H54 (cell line): ENCODE results near the gene LYPLAL1.
"Not testable (repeated sequence)": the region's sequence is repeated elsewhere in the genome, so short reads cannot be mapped to it uniquely, and the experiment has no call there.

Experiments used
- DNase-seq: peaks from one replicate; pipeline ENCODE4 v3.0.0; 2011; ENCODE audit warnings: low spot score, mixed read lengths; ENCODE audit not compliant: insufficient read length
- FAIRE-seq: peaks from 3 replicates; lab custom pipeline; 2011; peaks lifted over from hg19 to GRCh38; lab: Jason Lieb, UNC
- POLR2A ChIP-seq: IDR thresholded peaks from 2 replicates; pipeline ENCODE4 v1.6.1; 2011; ENCODE audit warnings: low read depth, mild to moderate bottlenecking, low read length

LYPLAL1 gene

GRCh38 chr1:219215477-219215876 lies 41.8 kb downstream of the LYPLAL1 start:
- FAIRE-seq (no peak), DNase-seq (no peak)
- no peak for TF ChIP-seq POLR2A

DNA sequence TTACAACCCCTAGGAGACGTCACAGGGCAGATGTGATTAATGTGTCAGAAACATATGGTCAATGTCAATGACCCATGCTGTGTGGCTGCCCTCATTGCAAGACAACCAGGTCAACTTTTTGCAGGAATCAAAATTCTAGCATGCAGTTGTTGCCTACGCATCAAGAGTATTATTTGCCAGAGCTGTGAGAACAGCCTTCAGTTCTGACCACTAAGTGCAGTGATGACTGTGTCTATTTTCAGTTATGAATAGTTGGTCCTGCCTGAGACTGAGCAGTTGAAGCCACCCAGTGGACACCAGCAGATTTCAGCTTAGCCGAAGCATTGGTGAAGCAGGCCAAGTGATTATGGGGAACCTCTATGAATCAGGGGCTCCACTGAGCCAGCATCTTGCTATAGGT lies 47.3 kb downstream of the LYPLAL1 start:
- TF ChIP-seq POLR2A: no peak
- DNase-seq: no peak

DNA sequence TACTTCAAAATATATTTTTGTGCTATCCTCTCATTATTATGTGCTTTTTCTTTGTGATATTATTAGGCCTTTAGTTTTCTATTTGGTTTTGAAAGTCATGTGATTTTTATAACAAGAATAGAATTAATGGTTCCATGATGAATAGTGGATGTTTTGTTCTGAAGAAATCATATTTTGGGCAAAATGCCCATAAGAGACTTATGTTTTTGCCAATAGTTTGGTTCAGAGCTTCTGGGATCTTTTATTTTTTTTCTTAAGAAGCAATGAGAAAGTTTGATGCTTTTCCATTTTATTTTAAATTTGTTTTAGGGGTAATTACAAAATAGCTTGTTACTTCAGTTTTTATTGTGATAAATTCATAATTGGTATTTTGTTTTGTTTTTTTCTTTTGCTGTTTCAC lies 49.8 kb downstream of the LYPLAL1 start:
- no peak for TF ChIP-seq POLR2A
- FAIRE-seq: no peak
- no peak for DNase-seq

More for the DNA sequence above, 47.3 kb downstream of the LYPLAL1 start:
- FAIRE-seq: no peak

GRCh38 chr1:219226196-219226595 lies 52.5 kb downstream of the LYPLAL1 start:
- DNase-seq: no peak
- FAIRE-seq: no peak
- TF ChIP-seq POLR2A: no peak

DNA sequence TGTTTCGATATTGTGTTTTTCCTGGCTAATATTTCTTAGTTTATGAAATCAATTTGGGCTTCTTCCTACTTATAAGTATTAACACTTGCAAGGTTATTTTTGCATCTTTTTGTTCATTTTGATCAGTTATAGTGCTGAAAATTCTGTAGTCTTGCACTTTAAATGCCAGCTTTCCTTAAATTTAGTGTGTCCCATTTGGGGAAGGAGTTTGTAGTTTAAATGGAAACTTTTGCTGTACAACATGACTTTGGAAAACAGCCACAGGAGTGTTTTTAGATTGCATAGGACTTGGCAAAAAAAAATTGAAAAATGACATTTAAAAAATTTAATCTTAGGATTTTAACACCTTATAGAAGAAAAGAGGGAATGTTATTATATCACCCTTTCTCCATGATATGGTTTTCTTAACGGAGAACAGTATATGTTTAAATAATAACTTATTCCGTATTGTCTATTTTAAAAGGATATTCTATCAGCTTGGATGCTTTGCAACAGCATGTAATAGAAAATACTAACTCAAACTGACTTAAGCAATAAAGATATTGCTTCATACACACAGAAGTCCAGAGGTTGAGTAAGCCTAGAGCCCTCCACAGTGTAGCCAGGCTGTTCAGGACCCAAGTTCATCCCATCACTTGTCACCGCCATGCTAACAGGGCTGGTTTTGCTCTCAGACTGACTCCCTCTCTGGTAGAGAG lies 53.8 kb downstream of the LYPLAL1 start:
- FAIRE-seq: no peak

DNA sequence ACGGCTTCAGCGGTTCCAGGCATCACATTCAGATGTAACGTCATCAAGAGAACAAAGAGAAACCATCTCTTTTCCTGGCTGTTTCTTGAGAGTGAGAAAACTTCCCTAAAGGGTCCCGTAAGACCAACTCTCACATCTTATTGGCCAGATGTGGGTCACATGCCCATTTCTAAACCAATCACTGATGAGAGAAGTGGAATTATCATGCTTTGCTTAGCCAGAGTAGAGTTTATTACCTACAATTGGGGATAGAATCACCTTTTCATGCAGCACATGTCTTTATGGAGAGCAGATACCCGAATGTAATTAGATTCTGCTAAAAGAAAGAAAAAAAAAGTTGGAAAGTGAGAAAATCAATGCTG lies 54.4 kb downstream of the LYPLAL1 start:
- DNase-seq: no peak
- no peak for FAIRE-seq
- TF ChIP-seq POLR2A: no peak

More for the DNA sequence above, 53.8 kb downstream of the LYPLAL1 start:
- no peak for DNase-seq
- no peak for TF ChIP-seq POLR2A

- TF ChIP-seq POLR2A: no peak
These were observed 59.2 kb downstream of the LYPLAL1 start for GRCh38 chr1:219232890-219233289.

GRCh38 chr1:219235903-219236481 lies 62.3 kb downstream of the LYPLAL1 start:
- TF ChIP-seq POLR2A: no peak
- FAIRE-seq (no peak), DNase-seq (no peak)

More at GRCh38 chr1:219232890-219233289, 59.2 kb downstream of the LYPLAL1 start:
- FAIRE-seq: no peak
- no peak for DNase-seq

- FAIRE-seq: no peak
- TF ChIP-seq POLR2A: no peak
These were observed 63.4 kb downstream of the LYPLAL1 start for GRCh38 chr1:219236933-219237610.

GRCh38 chr1:219239518-219239917 lies 65.8 kb downstream of the LYPLAL1 start:
- DNase-seq (no peak), FAIRE-seq (no peak)
- TF ChIP-seq POLR2A: no peak

More at GRCh38 chr1:219236933-219237610, 63.4 kb downstream of the LYPLAL1 start:
- no peak for DNase-seq

DNA sequence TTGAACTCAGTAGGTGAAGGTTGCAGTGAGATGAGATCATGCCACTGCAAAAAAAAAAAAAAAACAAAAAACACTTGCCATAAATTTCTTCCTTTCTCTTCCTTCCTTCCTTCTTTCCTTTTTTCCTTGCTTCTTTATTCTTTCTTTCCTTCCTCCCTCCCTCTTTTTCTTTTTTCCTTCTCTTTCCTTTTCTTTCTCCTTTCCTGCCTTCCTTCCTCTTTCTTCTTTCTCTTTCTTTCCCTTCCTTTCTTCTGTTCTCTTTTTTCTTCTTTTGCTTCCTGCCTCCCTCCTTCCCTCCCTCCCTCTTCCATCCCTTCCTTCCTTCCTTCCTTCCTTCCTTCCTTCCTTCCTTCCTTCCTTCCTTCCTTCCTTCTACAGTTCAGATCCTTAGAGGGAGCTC lies 71.2 kb downstream of the LYPLAL1 start:
- FAIRE-seq (no peak), DNase-seq (no peak)
- no peak for TF ChIP-seq POLR2A

DNA sequence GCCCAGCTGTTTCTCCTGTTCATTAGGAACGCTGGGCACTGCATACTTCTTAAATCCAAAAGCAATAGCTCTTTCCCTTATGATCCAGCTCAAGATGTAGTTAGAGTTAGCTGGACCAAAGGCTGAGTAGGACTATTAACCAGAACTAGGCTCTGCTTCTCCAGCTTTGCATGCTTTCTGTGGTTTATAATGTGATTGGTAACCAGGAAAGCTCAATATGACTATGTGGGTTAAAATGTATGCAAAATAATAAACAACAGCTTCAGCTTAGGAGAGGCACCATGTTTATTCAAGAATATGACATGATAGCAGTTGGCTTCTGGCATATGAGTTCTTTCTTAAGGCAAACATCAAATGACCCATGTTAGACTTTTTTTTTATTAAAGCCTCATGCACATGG lies 73.8 kb downstream of the LYPLAL1 start:
- DNase-seq: no peak
- FAIRE-seq: no peak
- no peak for TF ChIP-seq POLR2A

- not testable (repeated sequence) for DNase-seq, FAIRE-seq
These were observed 76.8 kb downstream of the LYPLAL1 start for GRCh38 chr1:219250468-219250867.

DNA sequence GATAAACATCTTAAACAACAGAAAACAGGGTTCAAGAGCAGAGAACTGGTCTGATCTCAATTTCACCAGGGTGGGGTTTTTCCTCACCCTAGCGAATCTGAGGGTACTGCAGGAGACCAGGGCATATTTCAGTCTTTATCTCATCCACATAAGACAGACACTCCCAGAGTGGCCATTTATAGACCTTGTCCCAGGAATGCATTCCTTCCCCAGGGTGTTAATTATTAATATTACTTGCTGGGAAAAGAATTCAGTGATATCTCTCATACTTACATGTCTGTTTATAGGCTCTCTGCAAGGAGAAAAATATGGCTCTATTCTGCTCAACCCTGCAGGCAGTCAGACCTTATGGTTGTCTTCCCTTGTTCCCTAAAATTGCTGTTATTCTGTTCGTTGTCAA lies 84.1 kb downstream of the LYPLAL1 start:
- no peak for FAIRE-seq
- no peak for DNase-seq
- TF ChIP-seq POLR2A: no peak
